CD4-positive, alpha-beta T cell treated with Interleukin-4 for 1 hour (primary cell): ENCODE measurements around the gene CER1.
"Not testable (repeated sequence)": the region's sequence is repeated elsewhere in the genome, so short reads cannot be mapped to it uniquely, and the experiment has no call there.

Experiments
- DNase-seq, 2 donors: peaks; one replicate each; pipeline ENCODE4 v3.0.0-alpha.2; 2020 to 2022

Gene CER1

DNA sequence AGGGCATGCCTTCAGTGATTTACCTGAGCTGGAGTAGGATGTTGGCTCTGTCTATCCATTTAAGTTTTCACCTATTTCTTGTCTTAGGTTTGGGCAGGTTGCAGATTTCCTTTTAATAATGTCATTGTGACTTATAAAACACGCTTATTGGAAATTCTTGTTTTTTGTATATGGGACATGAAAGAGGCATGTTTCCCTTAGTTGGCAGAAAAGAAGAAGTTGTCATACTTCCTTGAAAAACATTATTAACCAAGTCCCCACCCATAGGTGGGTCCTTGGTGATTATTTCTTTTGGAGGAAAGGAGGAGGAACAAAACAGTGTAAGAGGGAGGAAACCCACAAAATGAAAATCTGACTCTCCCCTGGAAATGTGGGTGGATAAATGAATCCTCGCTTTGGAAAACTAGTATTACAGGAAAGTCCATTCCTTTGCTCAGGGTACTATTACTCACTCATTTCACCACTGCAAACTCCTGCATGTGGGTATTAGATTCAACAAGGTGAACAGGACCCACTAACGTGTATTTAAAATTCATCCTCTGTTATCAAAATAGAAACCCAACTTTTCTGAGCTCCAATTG lies 9.3 kb downstream of the CER1 start:
- no peak for DNase-seq

DNA sequence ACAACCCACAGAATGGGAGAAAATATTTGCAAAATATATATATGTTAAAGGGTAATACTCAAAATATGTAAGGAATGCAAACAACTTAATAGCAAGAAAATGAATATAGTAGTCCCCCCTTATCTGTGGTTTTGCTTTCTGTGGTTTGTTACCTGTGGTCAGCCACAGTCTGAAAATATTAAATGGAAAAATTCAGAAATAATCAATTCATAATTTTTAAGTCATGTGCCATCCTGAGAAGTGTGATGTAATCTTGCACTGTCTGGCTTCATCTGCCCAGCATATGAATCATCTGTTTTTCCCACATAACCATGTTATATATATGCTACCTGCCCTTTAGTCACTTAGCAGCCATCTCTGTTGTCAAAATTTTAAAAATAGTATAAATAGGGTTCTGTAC lies 11.7 kb downstream of the CER1 start:
- DNase-seq = no peak

GRCh38 chr9:14706530-14707140 lies 15.9 kb downstream of the CER1 start:
- no peak for DNase-seq

DNA sequence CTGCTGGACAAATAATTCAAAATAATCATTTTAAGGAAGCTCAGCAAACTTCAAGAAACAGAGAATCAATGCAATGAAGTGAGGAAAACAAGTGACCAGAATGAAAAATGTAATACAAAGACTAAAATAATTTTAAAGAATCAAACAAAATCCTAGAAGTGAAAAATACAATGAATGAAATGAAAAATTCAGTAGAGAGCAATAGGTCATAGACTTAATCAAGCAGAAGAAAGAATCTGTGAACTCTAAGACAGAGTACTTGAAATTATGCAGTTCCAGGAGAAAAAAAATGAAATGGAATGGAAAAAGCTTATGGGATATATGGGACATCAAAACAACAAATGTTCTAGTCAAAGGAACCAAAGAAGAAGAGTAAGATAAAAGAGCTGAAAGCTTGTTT lies 17.5 kb downstream of the CER1 start:
- no peak for DNase-seq

DNA sequence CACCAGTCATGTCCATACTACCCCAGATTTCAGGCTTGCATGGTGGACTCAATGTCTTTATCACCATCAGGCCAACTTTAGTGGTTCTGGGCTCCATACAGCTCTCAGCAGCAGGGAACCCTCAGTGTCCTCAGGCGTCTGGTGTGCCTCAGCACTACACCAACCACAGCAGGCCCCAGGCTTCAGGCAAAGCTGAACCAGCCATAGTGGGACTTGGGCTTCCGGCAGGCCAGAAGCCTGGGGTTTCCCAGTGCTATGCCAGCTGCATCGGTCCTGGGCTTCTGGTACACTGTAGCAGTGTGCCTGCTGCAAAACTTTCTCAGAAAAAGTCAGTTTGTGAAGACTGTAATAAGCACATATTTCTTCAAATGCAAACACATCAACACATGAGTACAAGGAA lies 18.3 kb downstream of the CER1 start:
- no peak for DNase-seq

DNA sequence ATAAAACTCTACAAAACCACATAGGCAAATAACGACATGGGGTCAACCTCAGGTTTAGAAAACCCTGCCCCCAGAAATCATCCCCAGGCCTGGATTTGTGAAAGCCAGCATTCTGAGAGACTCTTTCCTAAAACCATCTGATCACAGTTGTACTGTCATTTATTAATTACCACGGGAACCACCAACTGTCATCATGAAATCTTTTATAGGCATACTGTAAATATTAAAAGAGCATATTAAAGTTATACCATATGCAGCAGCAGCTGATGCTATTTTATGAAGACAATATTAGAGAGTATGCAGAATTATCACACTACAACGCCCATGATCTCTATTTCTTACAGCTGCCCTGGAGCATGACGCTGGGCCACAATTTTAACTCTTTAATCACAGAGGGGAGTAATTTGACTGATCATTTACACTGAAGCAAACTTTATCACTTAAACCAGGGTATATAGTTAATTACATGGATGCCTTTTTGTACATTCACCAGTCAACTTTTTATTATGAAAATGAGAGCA lies 20.3 kb downstream of the CER1 start:
- DNase-seq = no peak

DNA sequence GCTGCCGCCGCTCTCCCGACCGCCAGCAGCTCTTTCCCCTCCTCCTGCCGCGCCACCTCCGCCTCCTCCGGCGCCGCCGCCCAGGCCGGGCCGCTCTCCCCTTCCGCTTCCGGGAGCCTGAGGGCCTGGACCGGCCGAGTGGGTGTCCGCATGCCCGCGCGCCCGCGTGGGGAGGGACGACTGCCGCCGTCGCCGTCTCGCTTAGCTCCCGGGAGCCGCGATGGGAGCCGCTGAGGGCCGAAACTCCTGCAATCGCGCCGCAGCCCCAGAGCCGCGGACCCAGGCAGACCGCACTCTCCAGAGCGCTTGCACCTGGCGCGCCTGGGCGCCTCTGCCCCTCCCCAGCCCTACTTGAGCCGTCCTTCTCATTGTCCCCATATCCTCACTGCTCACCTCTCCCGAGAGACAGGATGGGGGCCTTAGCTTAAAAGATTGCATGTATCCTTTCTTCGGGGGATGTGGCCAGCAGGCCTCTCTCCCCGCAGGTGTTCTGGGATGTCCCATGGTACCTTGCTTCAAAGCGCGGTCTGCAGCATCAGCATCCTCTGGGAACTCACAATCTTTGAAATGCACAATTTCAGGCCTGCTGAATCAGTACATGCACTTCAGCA lies 29.2 kb downstream of the CER1 start, which contains the start of gene ZDHHC21:
Gene ZDHHC21 (minus strand): TSS at position 182 of the 611 bp plus-strand sequence. CDS start 19,092 bp downstream, outside the sequence.
- DNase-seq = peak; percentile 45 to 55

GRCh38 chr9:14692470-14693250 lies 29.9 kb downstream of the CER1 start:
- DNase-seq = no peak

DNA sequence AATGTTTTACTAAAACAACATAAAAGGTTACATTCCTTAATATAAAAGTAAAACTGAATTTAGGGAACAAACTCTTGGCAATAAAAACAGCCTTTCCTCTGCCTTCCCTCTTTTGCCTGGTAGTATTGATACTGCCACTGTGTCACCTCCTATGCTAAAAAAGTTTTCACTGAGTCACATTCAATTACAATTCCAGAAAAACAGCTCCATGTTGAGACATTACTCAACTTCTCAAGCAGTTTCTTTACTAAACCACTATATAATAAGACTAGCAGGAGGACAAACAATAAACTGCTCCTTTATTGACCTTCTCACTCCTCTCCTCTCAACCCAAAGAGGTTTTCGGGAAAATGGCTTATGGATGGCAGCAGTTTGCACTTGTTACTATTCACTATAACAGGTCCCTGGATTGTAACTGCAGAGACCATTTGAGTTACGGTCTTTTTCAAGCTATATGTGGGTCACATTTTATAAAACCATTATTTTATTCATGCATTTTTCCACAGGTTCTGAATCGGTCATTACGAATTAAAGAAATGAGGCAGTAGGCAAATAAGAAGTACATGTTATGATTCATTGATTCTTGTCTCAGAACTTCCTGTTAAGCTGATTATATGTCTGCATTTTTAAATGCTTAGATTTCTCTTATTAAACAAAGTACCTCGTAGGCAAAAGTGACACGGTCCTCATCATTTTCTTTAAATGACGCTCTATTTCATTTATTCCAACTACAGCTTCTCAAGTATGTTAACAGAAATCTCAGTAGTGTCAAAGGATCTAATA lies 31.4 kb downstream of the CER1 start:
- DNase-seq = no peak

DNA sequence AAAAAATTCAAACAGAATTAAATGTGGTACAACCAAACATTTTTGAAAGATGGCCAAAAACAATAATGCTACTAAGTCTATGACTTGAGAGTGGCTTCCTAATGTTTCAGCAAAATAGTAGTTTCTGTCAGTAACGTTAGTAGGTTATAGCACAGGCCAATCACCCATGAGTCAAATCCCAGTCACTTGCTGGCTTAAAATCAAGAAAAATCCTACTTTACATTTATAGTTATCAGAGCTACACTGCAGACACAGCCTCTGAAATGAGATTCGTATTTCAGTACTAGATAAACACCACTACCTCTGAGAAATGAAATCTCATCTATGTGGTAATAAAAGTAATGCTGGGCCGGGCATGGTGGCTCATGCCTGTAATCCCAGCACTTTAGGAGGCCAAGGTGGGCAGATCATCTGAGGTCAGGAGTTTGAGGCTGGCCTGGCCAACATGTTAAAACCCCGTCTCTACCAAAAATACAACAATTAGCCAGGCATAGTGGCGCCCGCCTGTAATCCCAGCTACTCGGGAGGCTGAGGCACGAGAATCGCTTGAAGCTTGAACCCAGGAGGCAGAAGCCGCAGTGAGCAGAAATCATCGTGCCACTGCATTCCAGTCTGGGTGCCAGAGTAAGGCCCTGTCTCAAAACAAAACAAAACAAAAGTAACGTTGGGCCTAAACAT lies 35.4 kb downstream of the CER1 start:
- no peak for DNase-seq

- no peak for DNase-seq
Measured at GRCh38 chr9:14686168-14686567, 36.4 kb downstream of the CER1 start.

DNA sequence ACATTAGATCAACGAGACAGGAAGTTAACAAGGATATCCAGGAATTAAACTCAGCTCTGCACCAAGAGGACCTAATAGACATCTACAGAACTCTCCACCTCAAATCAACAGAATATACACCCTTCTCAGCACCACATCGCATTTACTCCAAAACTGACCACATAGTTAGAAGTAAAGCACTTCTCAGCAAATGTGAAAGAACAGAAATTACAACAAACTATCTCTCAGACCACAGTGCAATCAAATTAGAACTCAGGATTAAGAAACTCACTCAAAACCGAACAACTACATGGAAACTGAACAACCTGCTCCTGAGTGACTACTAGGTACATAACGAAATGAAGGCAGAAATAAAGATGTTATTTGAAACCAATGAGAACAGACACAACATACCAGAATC lies 39.9 kb downstream of the CER1 start:
- not testable (repeated sequence) for DNase-seq

DNA sequence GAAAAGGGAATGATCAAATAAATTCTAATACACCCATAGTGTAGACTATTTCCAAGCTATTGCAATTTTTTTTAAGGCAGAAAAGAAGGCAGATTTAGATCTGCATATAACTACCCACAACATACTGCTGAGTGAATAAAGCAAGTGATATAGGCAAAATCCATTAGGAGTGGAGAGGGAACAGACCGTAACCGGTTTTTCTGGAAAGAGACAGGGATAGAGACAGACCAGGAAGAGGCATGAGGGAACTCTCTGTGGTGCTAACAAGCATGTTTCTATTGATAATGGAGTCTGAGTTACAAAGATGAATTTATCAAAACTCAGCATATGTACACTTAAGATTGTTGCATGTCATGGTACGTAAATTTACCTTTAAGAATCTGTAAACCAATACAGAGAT lies 43.8 kb downstream of the CER1 start:
- no peak for DNase-seq

- DNase-seq = no peak
Measured at GRCh38 chr9:14677872-14678271, 44.7 kb downstream of the CER1 start.

DNA sequence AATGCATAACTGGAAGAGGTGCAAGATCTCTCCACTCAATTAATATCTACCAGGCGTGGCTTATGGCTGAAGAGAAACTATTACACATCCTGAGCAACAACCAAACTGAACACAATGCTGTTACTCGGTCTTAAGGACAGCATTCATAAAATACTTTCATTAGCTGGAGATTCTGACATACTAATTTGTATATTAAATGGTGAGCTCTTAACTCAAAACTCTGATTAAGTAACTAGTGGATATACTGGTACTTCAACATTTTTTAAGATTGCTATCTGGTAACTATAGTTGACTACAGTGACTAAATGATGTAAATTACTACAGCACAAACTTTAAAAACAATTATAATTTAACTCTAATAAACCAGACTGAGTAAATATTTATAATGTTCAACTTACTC lies 45.1 kb downstream of the CER1 start:
- no peak for DNase-seq

DNA sequence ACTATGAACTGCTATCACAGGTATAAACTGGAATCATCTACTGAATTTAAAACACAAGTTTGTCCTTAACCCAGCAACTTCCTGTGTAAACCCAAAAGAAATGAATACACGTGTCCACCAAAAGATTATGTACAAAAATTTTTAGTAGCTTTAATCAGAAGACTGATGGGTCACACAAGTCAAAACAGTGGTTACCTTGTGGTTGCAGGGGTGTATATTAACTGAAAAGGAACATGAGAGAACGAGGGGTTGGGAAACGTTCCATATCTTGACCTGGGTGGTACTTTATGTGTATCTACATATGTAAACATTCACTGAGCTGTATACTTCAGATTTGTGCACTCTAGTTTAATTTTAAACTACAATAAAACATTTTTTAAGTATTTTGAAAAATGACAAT lies 47.9 kb downstream of the CER1 start:
- no peak for DNase-seq

DNA sequence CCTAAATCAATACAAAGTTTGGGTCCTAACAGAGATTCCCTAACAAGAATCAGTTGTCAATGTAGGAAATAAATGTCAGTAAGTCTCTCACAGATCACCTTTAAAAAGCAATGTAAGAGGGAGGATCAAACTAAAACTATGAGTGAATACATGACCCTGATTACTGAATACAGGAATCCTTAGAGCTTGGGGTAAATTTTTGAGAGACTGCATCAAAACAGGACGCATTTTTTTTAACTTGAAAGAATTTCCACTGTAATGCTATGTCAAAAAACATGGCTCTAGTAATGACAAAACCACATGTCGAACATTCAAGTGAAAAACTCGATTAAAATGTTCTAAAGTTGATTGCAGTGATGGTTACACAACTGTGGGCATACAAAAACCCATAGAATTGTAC lies 51.2 kb downstream of the CER1 start:
- DNase-seq = no peak

DNA sequence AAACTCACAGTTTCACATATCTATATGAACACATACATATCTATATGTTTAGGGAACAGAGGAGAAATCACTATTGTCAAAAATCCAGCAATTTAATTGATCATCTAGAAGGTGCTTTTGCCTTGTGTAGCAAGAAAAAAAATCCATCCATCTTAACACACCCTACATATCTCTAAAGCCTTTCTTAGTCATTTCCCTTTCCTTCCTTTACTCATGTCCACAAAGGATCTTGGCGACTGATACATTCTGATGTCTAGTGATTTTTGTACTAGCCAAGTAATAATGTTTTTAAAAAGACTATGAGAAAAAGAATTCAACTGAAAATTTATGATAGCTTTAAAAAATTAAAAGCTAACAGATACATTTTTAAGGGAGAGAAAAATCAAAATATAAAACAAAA lies 51.8 kb downstream of the CER1 start:
- no peak for DNase-seq
